ENCODE results near the gene SMOC1.

- TF ChIP-seq CTCF (IDR thresholded peaks at IDR 0.05) = no peak
- no peak for TF ChIP-seq POLR2A (IDR thresholded peaks at IDR 0.05)
Observed at GRCh38 chr14:69916396-69916795, 37.2 kb downstream of the SMOC1 start.
